HFFc6 (cell line): ENCODE results near the gene MARCKSL1. TPM values are rescaled to one million over a fixed set of nuclear protein-coding genes. Genes with fewer than 3 reads are reported as not detected.
A peak's percentile ranks its signal among the peaks of the same experiment; 100 is the strongest.

Source experiments
- DNase-seq: peaks from one replicate; pipeline ENCODE4 v3.0.0-alpha.2; 2018
- H3K27ac Mint-ChIP-seq: 2 replicates; pipeline ENCODE4 v1.8.0; 2020; ENCODE audit warnings: mild to moderate bottlenecking, mixed read lengths
- H3K27me3 Mint-ChIP-seq: 2 replicates; pipeline ENCODE4 v1.8.0; 2021; ENCODE audit warnings: mild to moderate bottlenecking, moderate library complexity, mixed read lengths; ENCODE audit not compliant: insufficient read depth
- H3K36me3 Mint-ChIP-seq: 2 replicates; pipeline ENCODE4 v1.8.0; 2021; ENCODE audit warnings: low read depth, mixed read lengths
- H3K4me1 Mint-ChIP-seq: 2 replicates; pipeline ENCODE4 v1.8.0; 2020; ENCODE audit warnings: low read depth, mixed read lengths
- H3K4me3 Mint-ChIP-seq: 2 replicates; pipeline ENCODE4 v1.8.0; 2020; ENCODE audit warnings: mild to moderate bottlenecking, moderate library complexity, mixed read lengths
- H3K9me3 Mint-ChIP-seq: 2 replicates; pipeline ENCODE4 v1.8.0; 2020; ENCODE audit warnings: mild to moderate bottlenecking, mixed read lengths
- total RNA-seq, 6 experiments: library from RNA; stranded (reverse); fragmentation: NEBNext Ultra II Directional; extraction: Animal tissue kit (Norgen Biotek cat#: 25700); gene quantifications; 2 replicates in 1 of 6; 3 replicates in 5 of 6; pipeline ENCODE4 v1.2.3, GENCODE V29; 2021
- TF ChIP-seq, protein P1 (sequence below): fragments of 200-600 bp; sonication (generic); IDR thresholded peaks from 2 replicates; pipeline ENCODE4 v1.5.0; 2021; ENCODE audit warnings: antibody characterized with exemption, mild to moderate bottlenecking

MARCKSL1 gene
- total RNA-seq, 6 experiments from 2014 or later = 7.8 to 12.8 (median 11.4) TPM

DNA sequence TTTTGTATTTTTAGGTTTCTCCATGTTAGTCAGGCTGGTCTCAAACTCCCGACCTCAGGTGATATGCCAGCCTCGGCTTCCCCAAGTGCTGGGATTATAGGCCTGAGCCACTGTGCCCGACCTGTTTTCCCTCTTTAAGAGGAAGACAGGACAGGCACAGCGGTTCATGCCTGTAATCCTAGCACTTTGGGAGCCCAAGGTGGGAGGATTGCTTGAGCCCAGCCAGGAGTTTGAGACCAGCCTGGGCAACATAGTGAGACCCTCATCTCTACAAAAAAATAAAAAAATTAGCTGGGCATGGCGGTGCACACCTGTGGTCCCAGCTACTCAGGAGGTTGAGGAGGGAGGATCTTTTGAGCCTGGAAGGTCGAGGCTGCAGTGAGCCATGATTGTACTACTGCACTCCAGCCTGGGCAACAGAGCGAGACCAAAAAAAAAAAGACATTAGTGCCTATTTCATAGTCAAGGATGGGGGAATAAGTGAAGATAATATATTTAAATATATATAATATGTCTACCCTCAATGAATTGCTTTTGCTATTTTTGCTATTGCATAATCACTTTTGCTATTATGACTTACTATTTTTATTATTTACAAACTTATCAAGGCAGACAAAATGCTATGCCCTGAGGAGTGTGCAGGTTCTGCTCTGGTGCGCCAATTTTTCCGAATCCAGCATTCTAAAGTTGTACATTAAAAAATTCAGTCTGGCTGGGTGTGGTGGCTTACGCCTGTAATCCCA is 17.7 kb downstream of the MARCKSL1 start:
- Mint-ChIP-seq H3K4me1 (peaks cover 19% of the 10 kb centered on the region), H3K9me3 (no peaks in the 10 kb centered on the region), H3K36me3 (peaks cover 9% of the 10 kb centered on the region; the same call in 1 of the 2 replicates), H3K27ac (no peak overlapping the region), H3K4me3 (no peak overlapping the region), H3K27me3 (no peaks in the 10 kb centered on the region)
- no peak for DNase-seq
- TF ChIP-seq, protein P1, sequence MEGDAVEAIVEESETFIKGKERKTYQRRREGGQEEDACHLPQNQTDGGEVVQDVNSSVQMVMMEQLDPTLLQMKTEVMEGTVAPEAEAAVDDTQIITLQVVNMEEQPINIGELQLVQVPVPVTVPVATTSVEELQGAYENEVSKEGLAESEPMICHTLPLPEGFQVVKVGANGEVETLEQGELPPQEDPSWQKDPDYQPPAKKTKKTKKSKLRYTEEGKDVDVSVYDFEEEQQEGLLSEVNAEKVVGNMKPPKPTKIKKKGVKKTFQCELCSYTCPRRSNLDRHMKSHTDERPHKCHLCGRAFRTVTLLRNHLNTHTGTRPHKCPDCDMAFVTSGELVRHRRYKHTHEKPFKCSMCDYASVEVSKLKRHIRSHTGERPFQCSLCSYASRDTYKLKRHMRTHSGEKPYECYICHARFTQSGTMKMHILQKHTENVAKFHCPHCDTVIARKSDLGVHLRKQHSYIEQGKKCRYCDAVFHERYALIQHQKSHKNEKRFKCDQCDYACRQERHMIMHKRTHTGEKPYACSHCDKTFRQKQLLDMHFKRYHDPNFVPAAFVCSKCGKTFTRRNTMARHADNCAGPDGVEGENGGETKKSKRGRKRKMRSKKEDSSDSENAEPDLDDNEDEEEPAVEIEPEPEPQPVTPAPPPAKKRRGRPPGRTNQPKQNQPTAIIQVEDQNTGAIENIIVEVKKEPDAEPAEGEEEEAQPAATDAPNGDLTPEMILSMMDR = no peak

DNA sequence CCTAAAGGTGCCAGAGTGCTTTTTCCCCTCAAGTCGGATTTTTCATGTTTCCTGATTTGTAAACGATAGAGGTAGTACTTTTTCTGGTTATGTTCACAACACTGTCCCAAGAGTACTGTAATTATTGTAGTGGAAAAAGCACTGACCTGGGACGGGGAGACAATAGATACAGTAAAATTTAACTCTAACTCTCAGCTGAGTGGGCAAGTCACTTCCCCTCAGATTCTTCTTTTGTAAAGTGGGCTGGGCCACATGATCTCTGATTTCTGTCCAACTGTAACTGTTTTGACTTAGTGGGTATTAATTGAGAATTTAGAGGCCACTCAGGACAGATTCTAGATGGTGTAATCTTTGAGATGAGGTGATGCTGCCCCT is 19.1 kb downstream of the MARCKSL1 start:
- Mint-ChIP-seq H3K9me3 (no peaks in the 10 kb centered on the region), H3K4me1 (peaks cover 15% of the 10 kb centered on the region), H3K27me3 (no peaks in the 10 kb centered on the region), H3K36me3 (peaks cover 9% of the 10 kb centered on the region; the same call in 1 of the 2 replicates), H3K27ac (no peak overlapping the region), H3K4me3 (no peak overlapping the region)
- TF ChIP-seq, protein P1 = no peak
- no peak for DNase-seq

DNA sequence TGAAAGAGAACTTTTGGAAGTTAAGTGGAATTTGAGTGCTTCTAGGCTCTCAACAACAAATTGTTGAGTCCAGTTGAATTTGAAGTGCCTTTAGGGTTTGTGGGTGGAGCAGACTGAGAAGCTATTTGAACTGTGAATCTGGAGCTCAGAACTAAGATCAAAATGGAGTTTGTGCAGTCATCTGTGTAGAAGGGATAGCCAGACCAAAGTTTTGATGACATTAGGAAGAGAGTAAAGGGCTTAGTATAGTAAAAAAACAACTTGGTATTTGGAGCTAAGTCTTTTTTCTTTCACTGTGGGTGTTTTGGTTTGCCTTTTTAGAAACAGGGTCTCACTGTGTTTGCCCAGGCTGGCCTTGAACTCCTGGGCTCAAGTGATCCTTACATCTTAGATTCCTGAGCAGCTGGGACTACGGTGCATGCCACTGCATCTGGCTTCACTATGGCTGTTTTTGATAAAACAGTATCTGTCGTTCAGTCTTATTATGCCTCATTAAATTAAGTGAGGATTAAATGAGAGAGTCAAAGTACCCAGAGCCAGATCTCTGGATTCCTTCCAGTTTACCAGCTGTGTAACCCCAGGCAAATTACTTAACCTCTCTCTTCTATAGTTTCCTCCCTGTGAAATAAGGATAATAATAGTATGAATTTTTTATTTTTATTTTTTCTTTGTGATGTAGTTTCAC is 24.2 kb downstream of the MARCKSL1 start:
- H3K9me3 Mint-ChIP-seq = no peaks in the 10 kb centered on the region
- H3K27ac Mint-ChIP-seq = no peak overlapping the region
- H3K27me3 Mint-ChIP-seq = peaks cover 1% of the 10 kb centered on the region; the same call in 1 of the 2 replicates
- H3K4me1 Mint-ChIP-seq = peaks cover 42% of the 10 kb centered on the region
- no peak for DNase-seq
- H3K4me3 Mint-ChIP-seq = no peak overlapping the region
- TF ChIP-seq, protein P1 = no peak
- peaks cover 14% of the 10 kb centered on the region for H3K36me3 Mint-ChIP-seq

DNA sequence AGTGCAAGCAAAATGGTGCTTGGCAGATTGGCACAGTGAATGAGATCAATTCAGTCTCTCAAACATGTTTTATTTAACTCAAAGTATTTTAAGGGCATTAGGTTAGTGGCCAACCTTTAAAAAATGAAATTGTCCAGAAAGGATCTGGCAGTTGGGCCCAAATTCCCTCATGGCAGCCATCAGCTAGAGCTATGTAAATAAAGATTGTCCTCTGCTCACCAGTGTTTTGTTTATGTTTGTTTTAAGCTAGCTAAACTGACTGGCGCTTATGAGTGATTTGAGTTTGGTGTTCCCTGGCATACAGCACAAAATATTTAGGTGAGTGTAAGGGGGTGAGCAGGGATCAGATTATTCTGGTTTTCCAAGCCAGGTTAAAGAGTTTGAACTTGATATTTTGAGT is 26.1 kb downstream of the MARCKSL1 start:
- H3K4me3 Mint-ChIP-seq = no peak overlapping the region
- peaks cover 15% of the 10 kb centered on the region for H3K36me3 Mint-ChIP-seq
- H3K9me3 Mint-ChIP-seq = no peaks in the 10 kb centered on the region; the same call in 1 of the 2 replicates
- no peak for DNase-seq
- H3K4me1 Mint-ChIP-seq = peaks cover 32% of the 10 kb centered on the region
- TF ChIP-seq, protein P1 = no peak
- no peak overlapping the region for H3K27ac Mint-ChIP-seq
- H3K27me3 Mint-ChIP-seq = peaks cover 1% of the 10 kb centered on the region; the same call in 1 of the 2 replicates

DNA sequence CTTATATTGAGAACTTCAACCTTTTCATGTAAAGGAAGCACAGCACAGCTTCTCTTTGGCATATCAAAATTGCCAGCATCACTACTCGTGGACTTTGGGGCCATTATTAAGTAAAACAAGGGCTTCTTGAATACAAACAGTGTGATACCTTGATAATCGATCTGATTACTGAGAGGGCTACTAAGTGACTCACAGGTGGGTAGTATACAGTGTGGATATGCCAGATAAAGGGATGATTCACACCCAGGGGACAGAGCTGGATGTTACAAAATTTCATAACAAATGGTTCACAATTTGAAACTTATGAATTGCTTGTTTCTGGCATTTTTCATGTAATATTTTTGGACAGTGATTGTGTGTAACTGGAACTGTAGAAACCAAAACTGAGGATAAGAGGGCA is 28.7 kb downstream of the MARCKSL1 start:
- peaks cover 31% of the 10 kb centered on the region for H3K36me3 Mint-ChIP-seq
- H3K4me3 Mint-ChIP-seq = no peak overlapping the region
- no peaks in the 10 kb centered on the region; the same call in 1 of the 2 replicates for H3K9me3 Mint-ChIP-seq
- DNase-seq = no peak
- H3K27me3 Mint-ChIP-seq = peaks cover 1% of the 10 kb centered on the region; the same call in 1 of the 2 replicates
- TF ChIP-seq, protein P1 = no peak
- peaks cover 38% of the 10 kb centered on the region for H3K4me1 Mint-ChIP-seq
- H3K27ac Mint-ChIP-seq = peak overlapping the region; percentile 7; the same call in 1 of the 2 replicates
